IPS-20b (cell line): ENCODE measurements around the gene UGP2.
A peak's percentile ranks its signal among the peaks of the same experiment; 100 is the strongest.
"Not testable (repeated sequence)": the region's sequence is repeated elsewhere in the genome, so short reads cannot be mapped to it uniquely, and the experiment has no call there.

Experiments used
- H3K27ac ChIP-seq: one replicate; pipeline ENCODE4 v1.5.1; 2013; ENCODE audit warnings: low read length
- H3K27me3 ChIP-seq: 2 replicates; pipeline ENCODE4 v1.6.1; 2013; ENCODE audit warnings: mild to moderate bottlenecking, low read length, inconsistent platforms; ENCODE audit not compliant: insufficient read depth
- H3K36me3 ChIP-seq: 2 replicates; pipeline ENCODE4 v1.6.1; 2013; ENCODE audit warnings: low read depth, mild to moderate bottlenecking, inconsistent platforms, low read length, moderate library complexity; ENCODE audit not compliant: insufficient read depth
- H3K4me1 ChIP-seq: 2 replicates; pipeline ENCODE4 v1.6.1; 2013; ENCODE audit warnings: mild to moderate bottlenecking, control low read depth, inconsistent platforms, low read length, moderate library complexity; ENCODE audit not compliant: insufficient read depth
- H3K4me3 ChIP-seq: 2 replicates; pipeline ENCODE4 v1.5.1; 2013; ENCODE audit warnings: mild to moderate bottlenecking, low read length, inconsistent platforms
- H3K9ac ChIP-seq: 2 replicates; pipeline ENCODE4 v1.6.1; 2013; ENCODE audit warnings: low read depth, mild to moderate bottlenecking, inconsistent platforms, low read length, moderate library complexity
- H3K9me3 ChIP-seq: 2 replicates; pipeline ENCODE4 v1.6.1; 2013; ENCODE audit warnings: mild to moderate bottlenecking, low read depth, low read length, inconsistent platforms; ENCODE audit not compliant: insufficient read depth

UGP2 gene

DNA sequence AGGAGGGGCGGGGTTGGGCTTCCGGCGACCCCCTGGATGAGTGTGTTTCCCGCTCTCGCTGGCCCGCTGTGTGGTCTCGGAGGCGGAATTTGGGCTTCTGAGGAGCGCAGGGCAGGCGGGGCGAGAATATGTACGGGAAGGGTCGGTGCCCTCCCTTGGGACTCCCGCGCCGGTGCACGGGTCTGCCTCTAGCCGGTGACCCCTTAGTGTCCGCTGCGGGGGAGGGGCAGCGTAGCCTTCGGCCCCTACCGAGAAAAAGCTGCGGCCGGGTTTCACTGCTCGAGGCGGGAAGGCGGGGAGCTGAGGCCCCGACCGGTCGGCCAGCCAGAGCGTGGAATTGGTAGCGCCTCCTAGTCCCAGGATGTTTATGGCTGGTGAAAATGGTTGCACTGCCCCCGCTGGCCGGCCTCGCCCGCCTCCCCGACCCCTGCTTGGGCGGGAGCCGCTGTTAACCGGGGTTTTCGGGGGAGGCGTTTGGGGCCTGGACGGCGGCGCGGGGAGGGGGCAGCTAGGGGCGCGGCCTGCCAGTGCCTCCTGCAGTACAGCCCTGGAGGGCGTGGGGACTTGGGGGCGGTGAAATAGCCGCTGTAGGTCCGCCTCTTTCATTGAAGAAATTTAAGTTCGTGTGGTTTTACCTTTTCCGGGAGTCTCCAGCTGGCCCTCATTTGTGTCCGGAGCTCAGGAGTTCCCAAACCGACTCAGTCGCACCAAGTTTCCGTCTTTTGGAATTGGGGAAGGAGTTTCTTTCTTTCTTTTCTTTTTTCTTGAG, at the start of gene UGP2:
TSS of gene UGP2 (plus strand) at position 643 of the 769 bp plus-strand sequence. CDS start 290 bp downstream, outside the sequence.
- H3K36me3 ChIP-seq: peaks cover 19% of the 10 kb centered on the region
- H3K27me3 ChIP-seq: no peaks in the 10 kb centered on the region
- H3K27ac ChIP-seq: peak within 1 kb of the TSS; percentile 95
- H3K9me3 ChIP-seq: no peaks in the 10 kb centered on the region
- H3K4me3 ChIP-seq: peak within 1 kb of the TSS; percentile 84
- peak within 1 kb of the TSS; percentile 90 for H3K9ac ChIP-seq
- H3K4me1 ChIP-seq: peaks cover 16% of the 10 kb centered on the region; the same call in 1 of the 2 replicates

DNA sequence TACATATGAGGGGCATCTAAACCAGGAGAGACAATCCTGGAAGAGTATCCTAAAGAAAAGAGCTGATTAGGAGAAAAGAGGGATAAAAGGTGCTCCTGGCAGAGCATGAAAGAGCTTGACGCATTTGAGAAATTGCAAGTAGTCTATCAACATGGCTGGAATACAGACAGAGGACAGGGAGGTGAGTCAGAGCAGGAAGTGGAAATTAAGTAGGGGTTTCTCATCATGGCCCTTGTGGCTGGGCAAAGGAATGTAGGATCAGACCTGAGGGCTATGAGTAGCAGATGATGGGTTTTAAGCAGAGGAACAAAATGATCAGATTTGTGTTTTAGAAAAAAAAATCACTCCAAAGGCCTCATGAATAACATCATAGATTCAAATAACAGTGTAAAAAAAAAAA, 49.2 kb upstream of the UGP2 start:
- peaks cover 18% of the 10 kb centered on the region for H3K4me1 ChIP-seq
- no peaks in the 10 kb centered on the region for H3K27me3 ChIP-seq
- H3K9ac ChIP-seq: no peak overlapping the region
- H3K4me3 ChIP-seq: no peak overlapping the region
- H3K27ac ChIP-seq: no peak overlapping the region
- H3K9me3 ChIP-seq: no peaks in the 10 kb centered on the region
- H3K36me3 ChIP-seq: no peaks in the 10 kb centered on the region

DNA sequence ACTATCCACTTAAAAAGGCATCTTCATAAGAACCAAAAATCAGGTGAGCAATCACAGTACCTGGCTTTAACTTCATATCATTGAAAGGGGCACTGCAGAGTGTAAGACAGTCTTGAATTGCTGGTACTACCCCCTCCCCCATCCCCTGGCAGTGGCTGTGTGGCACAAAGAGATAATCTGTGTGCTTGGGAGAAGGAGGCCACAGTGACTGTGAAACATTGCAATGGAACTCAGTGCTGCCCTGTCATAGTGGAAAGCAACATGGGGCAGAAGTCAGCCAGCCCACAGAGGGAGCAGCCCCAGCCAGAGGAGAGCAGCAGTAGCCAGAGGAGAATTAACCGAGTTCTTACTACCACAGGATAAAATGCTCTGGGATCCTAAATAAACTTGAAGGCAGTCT, 45.3 kb upstream of the UGP2 start:
- no peak overlapping the region for H3K9ac ChIP-seq
- no peak overlapping the region for H3K27ac ChIP-seq
- H3K36me3 ChIP-seq: no peaks in the 10 kb centered on the region
- H3K4me1 ChIP-seq: peaks cover 7% of the 10 kb centered on the region
- no peaks in the 10 kb centered on the region for H3K9me3 ChIP-seq
- no peak overlapping the region for H3K4me3 ChIP-seq
- no peaks in the 10 kb centered on the region for H3K27me3 ChIP-seq

DNA sequence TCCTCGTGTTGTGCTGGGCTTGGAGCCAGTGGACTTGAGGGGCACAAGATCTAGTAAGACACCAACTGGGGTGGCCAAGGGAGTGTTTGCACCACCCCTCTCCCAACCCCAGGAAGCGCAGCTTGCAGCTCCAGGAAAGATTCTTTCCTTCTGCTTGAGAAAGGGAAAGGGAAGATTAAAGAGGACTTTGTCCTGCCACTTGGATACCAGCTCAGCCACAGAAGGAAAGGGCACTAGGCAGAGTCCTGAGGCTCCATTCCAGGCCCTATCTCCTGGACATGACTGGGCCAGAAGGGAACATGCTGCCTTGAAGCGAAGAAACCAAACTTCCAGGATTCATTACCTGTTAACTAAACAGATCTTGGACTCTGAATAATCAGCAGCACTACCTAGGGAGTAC, 44.9 kb upstream of the UGP2 start:
- peaks cover 7% of the 10 kb centered on the region; the same call in 1 of the 2 replicates for H3K4me1 ChIP-seq
- no peak overlapping the region for H3K27ac ChIP-seq
- no peak overlapping the region for H3K4me3 ChIP-seq
- no peak overlapping the region for H3K9ac ChIP-seq
- H3K36me3 ChIP-seq: no peaks in the 10 kb centered on the region
- H3K9me3 ChIP-seq: no peaks in the 10 kb centered on the region
- H3K27me3 ChIP-seq: no peaks in the 10 kb centered on the region

DNA sequence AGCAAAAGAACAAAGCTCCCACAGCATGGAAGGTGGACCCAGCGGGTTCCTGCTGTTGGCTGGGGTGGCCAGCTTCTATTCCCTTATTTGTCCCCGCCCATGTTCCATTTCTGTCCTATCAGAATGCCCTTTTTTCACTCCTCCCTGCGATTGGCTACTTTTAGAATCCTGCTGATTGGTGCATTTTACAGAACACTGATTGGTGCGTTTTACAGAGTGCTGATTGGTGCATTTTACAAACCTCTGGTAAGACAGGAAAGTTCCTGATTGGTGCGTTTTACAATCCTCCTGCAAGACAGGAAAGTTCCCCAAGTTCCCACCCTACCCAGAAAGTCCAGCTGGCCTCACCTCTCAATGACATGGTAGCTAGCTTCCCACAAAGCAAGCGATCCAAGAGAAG, 40.2 kb upstream of the UGP2 start:
- H3K9me3 ChIP-seq: peaks cover 11% of the 10 kb centered on the region; the same call in 1 of the 2 replicates
- no peaks in the 10 kb centered on the region for H3K36me3 ChIP-seq

DNA sequence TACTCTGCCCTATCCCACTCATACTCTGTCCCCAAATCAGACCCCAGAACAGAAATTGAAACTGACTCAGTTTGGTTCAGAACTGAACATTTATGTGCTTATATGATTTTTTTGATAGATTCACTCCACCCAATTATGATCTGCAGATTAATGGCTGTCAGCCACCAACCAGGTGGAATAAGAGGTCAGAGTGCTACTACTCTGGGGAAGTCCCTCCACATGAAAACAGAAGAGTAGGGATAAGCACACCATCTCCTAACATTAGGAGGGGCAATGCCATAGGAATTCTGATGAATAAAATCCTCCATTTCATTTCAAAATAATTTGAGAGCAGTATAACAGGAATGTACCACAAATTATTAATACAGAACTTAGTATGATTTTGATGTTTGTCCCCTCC, 36.3 kb upstream of the UGP2 start:
- H3K36me3 ChIP-seq: no peaks in the 10 kb centered on the region
- H3K27me3 ChIP-seq: no peaks in the 10 kb centered on the region
- H3K4me3 ChIP-seq: no peak overlapping the region
- no peak overlapping the region for H3K27ac ChIP-seq
- peaks cover 22% of the 10 kb centered on the region for H3K9me3 ChIP-seq
- no peak overlapping the region for H3K9ac ChIP-seq
- no peaks in the 10 kb centered on the region for H3K4me1 ChIP-seq

More for the DNA sequence above, 40.2 kb upstream of the UGP2 start:
- Histone ChIP-seq H3K4me3 (no peak overlapping the region), H3K27me3 (no peaks in the 10 kb centered on the region), H3K27ac (no peak overlapping the region), H3K9ac (no peak overlapping the region), H3K4me1 (peaks cover 5% of the 10 kb centered on the region; the same call in 1 of the 2 replicates)

DNA sequence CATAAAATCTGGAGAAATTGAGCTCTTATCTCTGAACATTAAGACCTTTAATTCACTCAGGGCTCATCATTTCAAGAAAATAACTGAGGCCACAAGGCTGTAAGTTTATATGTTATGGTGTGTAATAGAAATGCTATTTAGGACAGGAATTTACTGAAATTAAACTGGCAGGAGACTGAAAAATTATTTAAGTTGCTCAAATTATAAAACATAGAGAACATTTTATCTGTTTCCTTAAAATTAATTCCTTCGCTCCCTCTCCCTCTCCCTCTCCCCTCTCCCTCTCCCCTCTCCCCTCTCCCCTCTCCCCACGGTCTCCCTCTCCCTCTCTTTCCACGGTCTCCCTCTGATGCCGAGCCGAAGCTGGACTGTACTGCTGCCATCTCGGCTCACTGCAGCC, 33.7 kb upstream of the UGP2 start:
- H3K4me3 ChIP-seq: not testable (repeated sequence)

DNA sequence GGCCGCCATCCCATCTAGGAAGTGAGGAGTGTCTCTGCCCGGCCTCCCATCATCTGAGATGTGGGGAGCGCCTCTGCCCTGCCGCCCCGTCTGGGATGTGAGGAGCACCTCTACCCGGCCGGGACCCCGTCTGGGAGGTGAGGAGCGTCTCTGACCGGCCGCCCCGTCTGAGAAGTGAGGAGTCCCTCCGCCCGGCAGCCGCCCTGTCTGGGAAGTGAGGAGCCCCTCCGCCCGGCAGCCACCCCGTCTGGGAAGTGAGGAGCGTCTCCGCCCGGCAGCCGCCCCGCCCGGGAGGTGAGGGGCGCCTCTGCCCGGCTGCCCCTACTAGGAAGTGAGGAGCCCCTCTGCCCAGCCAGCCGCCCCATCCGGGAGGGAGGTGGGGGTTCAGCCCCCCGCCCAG, 32.8 kb upstream of the UGP2 start:
- H3K4me3 ChIP-seq, H3K9ac ChIP-seq, H3K27me3 ChIP-seq, H3K4me1 ChIP-seq, H3K27ac ChIP-seq, H3K36me3 ChIP-seq: not testable (repeated sequence)
- H3K9me3 ChIP-seq: peaks cover 22% of the 10 kb centered on the region

More for the DNA sequence above, 33.7 kb upstream of the UGP2 start:
- not testable (repeated sequence) for H3K36me3 ChIP-seq, H3K27me3 ChIP-seq, H3K4me1 ChIP-seq, H3K27ac ChIP-seq, H3K9ac ChIP-seq
- H3K9me3 ChIP-seq: peaks cover 22% of the 10 kb centered on the region

DNA sequence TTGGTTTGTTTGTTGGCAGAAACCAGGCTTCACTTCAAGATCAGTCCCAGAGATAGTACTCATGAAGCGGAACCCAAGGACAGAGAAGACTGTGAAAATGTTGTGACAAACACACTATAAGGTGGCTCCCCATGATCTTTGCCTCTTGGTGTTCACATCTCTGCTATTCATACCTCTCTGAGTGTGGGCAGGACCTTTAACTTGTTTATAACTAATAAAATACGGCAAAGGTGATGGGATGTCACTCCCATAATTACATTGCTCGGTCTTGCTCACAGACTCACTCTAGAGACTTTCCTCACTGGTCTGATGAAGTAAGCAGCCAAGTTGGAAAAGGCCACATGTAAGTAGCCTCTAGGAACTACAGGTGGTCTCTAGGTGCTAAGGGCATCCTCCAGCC, 30.6 kb upstream of the UGP2 start:
- Histone ChIP-seq H3K4me1 (no peaks in the 10 kb centered on the region), H3K9me3 (peaks cover 13% of the 10 kb centered on the region), H3K36me3 (no peaks in the 10 kb centered on the region), H3K27me3 (no peaks in the 10 kb centered on the region), H3K9ac (no peak overlapping the region), H3K4me3 (no peak overlapping the region), H3K27ac (no peak overlapping the region)

DNA sequence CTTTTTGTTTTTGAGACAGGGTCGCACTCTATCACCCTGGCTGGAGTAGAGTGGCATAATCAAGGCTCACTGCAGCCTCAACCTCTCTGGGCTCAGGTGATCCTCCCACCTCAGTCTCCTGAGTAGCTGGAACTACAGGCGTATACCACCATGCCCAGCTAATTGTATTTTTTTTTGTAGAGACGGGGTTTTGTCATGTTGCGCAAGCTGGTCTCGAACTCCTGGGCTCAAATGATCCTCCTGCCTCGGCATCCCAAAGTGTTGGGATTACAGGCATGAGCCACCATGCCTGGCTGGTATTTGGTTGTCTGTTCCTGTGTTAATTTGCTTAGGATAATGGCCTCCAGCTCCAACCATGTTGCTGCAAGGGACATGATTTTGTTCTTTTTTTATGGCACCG, 29.8 kb upstream of the UGP2 start:
- H3K4me1 ChIP-seq, H3K9me3 ChIP-seq, H3K4me3 ChIP-seq, H3K36me3 ChIP-seq, H3K27me3 ChIP-seq, H3K9ac ChIP-seq, H3K27ac ChIP-seq: not testable (repeated sequence)

DNA sequence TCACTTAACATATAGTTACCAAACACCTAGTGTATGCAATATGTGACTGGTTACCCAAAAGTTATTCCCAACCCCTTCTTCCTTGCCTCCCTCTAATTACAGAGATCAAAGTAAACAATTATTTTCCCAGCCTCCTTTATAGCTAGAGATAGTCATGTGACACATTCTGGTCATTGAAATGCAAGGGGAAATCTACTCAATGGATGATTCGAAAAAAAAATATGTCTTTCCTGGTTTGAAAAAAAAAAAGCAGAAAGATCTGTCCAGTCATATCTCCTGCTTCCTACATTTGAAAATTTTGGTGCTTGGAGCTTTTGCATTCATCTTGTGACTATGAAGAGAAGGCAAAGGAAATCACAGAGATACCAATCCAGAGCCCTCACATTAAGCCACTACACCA, 27.6 kb upstream of the UGP2 start:
- no peaks in the 10 kb centered on the region for H3K27me3 ChIP-seq
- H3K36me3 ChIP-seq: no peaks in the 10 kb centered on the region
- no peaks in the 10 kb centered on the region for H3K4me1 ChIP-seq
- no peak overlapping the region for H3K9ac ChIP-seq
- no peak overlapping the region for H3K27ac ChIP-seq
- no peaks in the 10 kb centered on the region for H3K9me3 ChIP-seq
- H3K4me3 ChIP-seq: no peak overlapping the region

DNA sequence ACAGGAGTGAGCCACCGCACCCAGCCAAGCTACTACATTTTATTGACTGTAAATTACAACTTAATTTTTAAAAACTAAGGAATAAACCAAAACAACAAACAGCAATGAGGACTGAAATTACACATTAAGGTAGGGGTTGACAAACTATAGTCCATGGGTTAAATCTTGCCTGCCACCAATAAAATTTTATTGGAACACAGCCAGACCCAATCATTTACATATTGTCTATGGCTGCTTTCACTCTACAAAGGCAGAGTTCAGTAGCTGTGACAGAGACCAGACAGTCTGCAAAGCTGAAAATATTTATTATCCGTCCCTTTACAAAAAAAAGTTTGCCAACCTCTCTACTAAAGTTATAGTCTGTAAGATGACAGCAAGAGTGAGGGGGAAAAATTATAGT, 24.3 kb upstream of the UGP2 start:
- Histone ChIP-seq H3K27me3 (no peaks in the 10 kb centered on the region), H3K4me3 (no peak overlapping the region), H3K27ac (no peak overlapping the region), H3K9ac (no peak overlapping the region), H3K9me3 (no peaks in the 10 kb centered on the region), H3K4me1 (peaks cover 3% of the 10 kb centered on the region; the same call in 1 of the 2 replicates), H3K36me3 (no peaks in the 10 kb centered on the region)
